Endometrium (tissue), 2 donors: Measurements from ENCODE around the gene CAPZB.

Experiments
- FAIRE-seq: peaks from 2 replicates; lab custom pipeline; 2012; peaks lifted over from hg19 to GRCh38; lab: Jason Lieb, UNC
- donor health status: control.
- donor health status: control.

The CAPZB gene

GRCh38 chr1:19327736-19328135 is 157.6 kb downstream of the CAPZB start:
- FAIRE-seq = no peak

GRCh38 chr1:19327301-19327700 is 158.0 kb downstream of the CAPZB start:
- no peak for FAIRE-seq

- FAIRE-seq = no peak
Measured at GRCh38 chr1:19326748-19327065, 158.6 kb downstream of the CAPZB start.

GRCh38 chr1:19325958-19326747 is 159.2 kb downstream of the CAPZB start:
- FAIRE-seq = no peak

- FAIRE-seq = no peak
Measured at GRCh38 chr1:19325368-19325957, 159.9 kb downstream of the CAPZB start.

GRCh38 chr1:19324665-19324990 is 160.7 kb downstream of the CAPZB start:
- no peak for FAIRE-seq

- no peak for FAIRE-seq
Measured at GRCh38 chr1:19323987-19324664, 161.2 kb downstream of the CAPZB start.

GRCh38 chr1:19322481-19322880 is 162.9 kb downstream of the CAPZB start:
- no peak for FAIRE-seq

GRCh38 chr1:19321071-19321470 is 164.3 kb downstream of the CAPZB start:
- FAIRE-seq = no peak

GRCh38 chr1:19319196-19319595 is 166.1 kb downstream of the CAPZB start:
- no peak for FAIRE-seq

- FAIRE-seq = no peak
Measured at GRCh38 chr1:19317126-19317910, 168.0 kb downstream of the CAPZB start.

- FAIRE-seq = no peak
Measured at GRCh38 chr1:19315378-19316198, 169.8 kb downstream of the CAPZB start.

- FAIRE-seq = no peak
Measured at GRCh38 chr1:19313961-19314882, 171.1 kb downstream of the CAPZB start.

GRCh38 chr1:19313636-19313959 is 171.7 kb downstream of the CAPZB start:
- FAIRE-seq = no peak

- no peak for FAIRE-seq
Measured at GRCh38 chr1:19312782-19313635, 172.3 kb downstream of the CAPZB start.

- no peak for FAIRE-seq
Measured at GRCh38 chr1:19311931-19312781, 173.2 kb downstream of the CAPZB start, which contains the start of the genes AKR7A2 and SLC66A1. AKR7A2 (minus strand) TSS chr1:19312144; CDS start chr1:19312124, 20 bp downstream. SLC66A1 (plus strand) TSS chr1:19312326; CDS start chr1:19317678, 5,352 bp downstream.

GRCh38 chr1:19311503-19311930 is 173.8 kb downstream of the CAPZB start:
- FAIRE-seq = no peak

- no peak for FAIRE-seq
Measured at GRCh38 chr1:19310720-19311502, 174.4 kb downstream of the CAPZB start.
